Transverse colon (tissue), 4 donors: Measurements from ENCODE around the gene XYLT1. TPM values are rescaled to one million over a fixed set of nuclear protein-coding genes. Genes with fewer than 3 reads are reported as not detected.
"Not testable (repeated sequence)": the region's sequence is repeated elsewhere in the genome, so short reads cannot be mapped to it uniquely, and the experiment has no call there.

ENCODE experiments used
- DNase-seq: peaks from one replicate; pipeline ENCODE4 v3.0.0-alpha.2; 2019
- H3K27ac ChIP-seq, 4 donors: fragments of 200-600 bp; sonication (generic); 2 replicates each; pipeline ENCODE4 v1.5.1; 2016 to 2018; ENCODE audit warnings: inconsistent platforms in 4 of 4
- H3K27me3 ChIP-seq: fragments of 200-600 bp; sonication (generic); 2 replicates; pipeline ENCODE4 v1.5.1; 2017; ENCODE audit warnings: inconsistent platforms
- H3K36me3 ChIP-seq, 4 donors: fragments of 200-600 bp; sonication (generic); 2 replicates each; pipeline ENCODE4 v1.5.1; 2017 to 2019; ENCODE audit warnings: inconsistent platforms in 4 of 4
- H3K4me1 ChIP-seq, 4 donors: fragments of 200-600 bp; sonication (generic); 2 replicates each; pipeline ENCODE4 v1.5.1; 2017 to 2020; ENCODE audit warnings: inconsistent platforms in 4 of 4
- H3K4me3 ChIP-seq, 4 donors: fragments of 200-600 bp; sonication (generic); 1 replicate in 1 of 4; 2 replicates in 3 of 4; pipeline versions ENCODE4 v1.5.1 to v1.6.1; 2017 to 2019; ENCODE audit warnings: inconsistent platforms in 4 of 4
- H3K9me3 ChIP-seq, 2 donors: fragments of 200-600 bp; sonication (generic); 2 replicates each; pipeline ENCODE4 v1.5.1; 2017 to 2019; ENCODE audit warnings: inconsistent platforms in 2 of 2
- EP300 ChIP-seq: sonication (generic); formaldehyde crosslinking; IDR thresholded peaks from one replicate; pipeline ENCODE4 v1.6.1; 2017; ENCODE audit warnings: antibody characterized with exemption, low read depth
- POLR2A ChIP-seq: fragments of 450-650 bp; IDR thresholded peaks from one replicate; pipeline ENCODE4 v1.6.1; 2016; ENCODE audit warnings: antibody characterized with exemption, mild to moderate bottlenecking, moderate library complexity
- POLR2AphosphoS5 ChIP-seq, 3 donors: sonication (generic); formaldehyde crosslinking; IDR thresholded peaks; one replicate each; pipeline ENCODE4 v1.6.1; 2016; ENCODE audit warnings: antibody characterized with exemption in 3 of 3
- WGBS, 2 donors: methylation state at CpG; one replicate each; pipeline ENCODE4 v1.1.5; 2018; ENCODE audit warnings: low coverage in 1 of 2; 5-methylcytosine and 5-hydroxymethylcytosine counted together
- in situ Hi-C, 4 donors: fragments of 200-750 bp; cut with MboI; loops; one replicate each; pipeline versions ENCODE4 v1.15.0 to v1.15.1; 2017; ENCODE audit warnings: low sequenced_read_pairs in 3 of 4, low pct_ligation_motif_present in 1 of 4, low pct_unique_long_range_greater_than_20kb in 1 of 4
- intact Hi-C: fragments of 100-400 bp; cut with DNase I; formaldehyde crosslinking; loops from one replicate; pipeline ENCODE4 v1.15.1; 2023; ENCODE audit warnings: low total_unique reads
- total RNA-seq, 4 donors: library from RNA; depleted of rRNA; stranded (reverse); fragments of >200 nt; gene quantifications; one replicate each; pipeline ENCODE4 v1.1.0, GENCODE V29; 2016
- TF ChIP-seq, protein P1 (sequence below), 5 experiments: fragments of 200-600 bp in 3 of 5; fragments of 450-650 bp in 2 of 5; sonication (generic) in 3 of 5; IDR thresholded peaks; 1 replicate in 2 of 5; 2 replicates in 3 of 5; pipeline ENCODE4 v1.5.1; 2016 to 2017; ENCODE audit warnings: antibody characterized with exemption in 5 of 5, inconsistent platforms in 3 of 5, mild to moderate bottlenecking in 2 of 5, moderate library complexity in 1 of 5

XYLT1 gene
- total RNA-seq, 4 donors from 2014 or later = 22.3 to 44.6 (median 39.4) TPM

DNA sequence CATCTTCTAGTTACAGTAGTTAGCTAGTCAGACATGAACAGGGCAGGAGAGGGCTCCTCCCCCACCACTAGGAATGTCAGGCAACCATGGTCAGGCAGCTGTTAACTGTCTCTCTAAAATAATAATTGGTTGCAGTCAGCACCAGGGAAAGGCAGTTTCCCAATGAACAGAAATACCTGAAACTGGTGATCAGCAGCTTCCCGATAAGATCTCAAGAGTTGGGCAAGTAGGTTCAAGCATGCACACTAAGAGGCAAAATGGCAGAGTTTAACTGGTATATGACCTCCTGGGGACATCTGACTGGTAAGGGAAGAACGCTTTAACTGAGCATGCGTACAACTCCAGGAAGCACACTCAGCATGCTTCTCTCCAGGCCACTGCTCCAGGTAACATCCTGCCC is 12.6 kb upstream of the XYLT1 start:
- DNase-seq = no peak
- H3K9me3 ChIP-seq = no peaks in the 10 kb centered on the region

DNA sequence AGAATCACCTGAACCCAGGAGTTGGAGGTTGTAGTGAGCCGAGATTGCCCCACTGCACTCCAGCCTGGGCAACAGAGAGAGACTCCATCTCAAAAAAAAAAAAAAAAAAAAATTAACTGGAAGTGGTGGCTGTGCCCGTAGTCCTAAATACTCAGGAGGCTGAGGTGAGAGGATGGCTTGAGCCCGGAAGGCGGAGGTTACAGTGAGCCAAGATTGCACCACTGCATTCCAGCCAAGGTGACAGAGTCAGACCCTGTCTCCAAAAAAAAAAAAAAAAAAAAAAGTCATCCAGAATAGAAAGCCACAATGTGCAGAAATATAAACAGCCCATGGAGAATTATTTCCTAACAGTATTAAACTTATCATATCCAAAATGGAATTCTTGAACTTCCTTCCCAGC is 11.6 kb upstream of the XYLT1 start:
- H3K27me3 ChIP-seq, DNase-seq, H3K36me3 ChIP-seq, H3K27ac ChIP-seq, in situ Hi-C loops, H3K9me3 ChIP-seq, intact Hi-C loops, H3K4me3 ChIP-seq: not testable (repeated sequence)
- WGBS, 2 donors = 75 to 95% methylated on average over 3 to 4 of the region's 4 CpGs
- H3K4me1 ChIP-seq = peaks cover 0 to 10% (median 3%) of the 10 kb centered on the region in 4 donors

More for the DNA sequence above, 12.6 kb upstream of the XYLT1 start:
- Histone ChIP-seq H3K4me1 (peaks cover 0 to 10% (median 3%) of the 10 kb centered on the region in 4 donors), H3K27me3 (no peaks in the 10 kb centered on the region), H3K27ac (no peak overlapping the region), H3K4me3 (no peak overlapping the region), H3K36me3 (no peaks in the 10 kb centered on the region)
- in situ Hi-C loops (no loop called here), intact Hi-C loops (no loop called here)
- 86 to 89% methylated on average over 3 of the region's 3 CpGs for whole genome bisulfite sequencing, 2 donors
- TF ChIP-seq POLR2A (no peak), EP300 (no peak), POLR2AphosphoS5 (IDR thresholded peaks at IDR 0.05) (no peak)
- TF ChIP-seq, protein P1, sequence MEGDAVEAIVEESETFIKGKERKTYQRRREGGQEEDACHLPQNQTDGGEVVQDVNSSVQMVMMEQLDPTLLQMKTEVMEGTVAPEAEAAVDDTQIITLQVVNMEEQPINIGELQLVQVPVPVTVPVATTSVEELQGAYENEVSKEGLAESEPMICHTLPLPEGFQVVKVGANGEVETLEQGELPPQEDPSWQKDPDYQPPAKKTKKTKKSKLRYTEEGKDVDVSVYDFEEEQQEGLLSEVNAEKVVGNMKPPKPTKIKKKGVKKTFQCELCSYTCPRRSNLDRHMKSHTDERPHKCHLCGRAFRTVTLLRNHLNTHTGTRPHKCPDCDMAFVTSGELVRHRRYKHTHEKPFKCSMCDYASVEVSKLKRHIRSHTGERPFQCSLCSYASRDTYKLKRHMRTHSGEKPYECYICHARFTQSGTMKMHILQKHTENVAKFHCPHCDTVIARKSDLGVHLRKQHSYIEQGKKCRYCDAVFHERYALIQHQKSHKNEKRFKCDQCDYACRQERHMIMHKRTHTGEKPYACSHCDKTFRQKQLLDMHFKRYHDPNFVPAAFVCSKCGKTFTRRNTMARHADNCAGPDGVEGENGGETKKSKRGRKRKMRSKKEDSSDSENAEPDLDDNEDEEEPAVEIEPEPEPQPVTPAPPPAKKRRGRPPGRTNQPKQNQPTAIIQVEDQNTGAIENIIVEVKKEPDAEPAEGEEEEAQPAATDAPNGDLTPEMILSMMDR (IDR thresholded peaks at IDR 0.05) = no peak

DNA sequence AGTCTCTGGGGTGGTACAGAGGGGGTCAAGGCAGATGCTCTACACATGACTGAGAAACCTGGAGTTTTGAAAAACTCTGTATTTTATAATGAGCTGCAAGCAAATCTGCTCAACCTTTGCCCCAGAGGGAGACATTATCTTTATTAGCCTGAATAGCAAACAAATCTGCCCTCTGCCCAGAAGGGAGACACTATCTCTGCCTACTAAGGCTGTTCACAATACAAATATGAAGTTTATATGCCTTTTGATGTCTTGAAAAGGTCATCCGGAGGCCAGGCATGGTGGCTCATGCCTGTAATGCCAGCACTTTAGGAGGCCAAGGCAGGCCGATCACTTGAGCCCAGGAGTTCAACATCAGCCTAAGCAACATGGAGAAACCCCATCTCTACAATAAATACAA is 11.0 kb upstream of the XYLT1 start:
- Histone ChIP-seq H3K4me1 (peaks cover 0 to 15% (median 5%) of the 10 kb centered on the region in 4 donors), H3K27me3 (no peaks in the 10 kb centered on the region), H3K36me3 (no peaks in the 10 kb centered on the region), H3K9me3 (no peaks in the 10 kb centered on the region), H3K27ac (no peak overlapping the region), H3K4me3 (no peak overlapping the region)
- WGBS, 2 donors = 54% methylated on average over 2 of the region's 2 CpGs; no CpG with 5 or more reads in 1 of the 2 donors
- no peak for TF ChIP-seq POLR2A
- TF ChIP-seq, protein P1 (IDR thresholded peaks at IDR 0.05) = no peak
- TF ChIP-seq EP300 = no peak
- TF ChIP-seq POLR2AphosphoS5 (IDR thresholded peaks at IDR 0.05) = no peak
- in situ Hi-C loops (no loop called here), intact Hi-C loops (no loop called here)
- no peak for DNase-seq

GRCh38 chr16:17477260-17477545 is 6.4 kb upstream of the XYLT1 start:
- intact Hi-C loops, H3K4me3 ChIP-seq, H3K27me3 ChIP-seq, DNase-seq, H3K9me3 ChIP-seq, H3K27ac ChIP-seq, H3K36me3 ChIP-seq: not testable (repeated sequence)
- peaks cover 0 to 19% (median 8%) of the 10 kb centered on the region in 4 donors for H3K4me1 ChIP-seq
- in situ Hi-C loops = loop anchor here in 2 of 4 donors (10.0 kb wide), 4 partner anchors 98 to 612 kb away; no protein-coding TSS in a partner anchor
- 90% methylated on average over 6 of the region's 6 CpGs; no CpG with 5 or more reads in 1 of the 2 donors for WGBS, 2 donors

DNA sequence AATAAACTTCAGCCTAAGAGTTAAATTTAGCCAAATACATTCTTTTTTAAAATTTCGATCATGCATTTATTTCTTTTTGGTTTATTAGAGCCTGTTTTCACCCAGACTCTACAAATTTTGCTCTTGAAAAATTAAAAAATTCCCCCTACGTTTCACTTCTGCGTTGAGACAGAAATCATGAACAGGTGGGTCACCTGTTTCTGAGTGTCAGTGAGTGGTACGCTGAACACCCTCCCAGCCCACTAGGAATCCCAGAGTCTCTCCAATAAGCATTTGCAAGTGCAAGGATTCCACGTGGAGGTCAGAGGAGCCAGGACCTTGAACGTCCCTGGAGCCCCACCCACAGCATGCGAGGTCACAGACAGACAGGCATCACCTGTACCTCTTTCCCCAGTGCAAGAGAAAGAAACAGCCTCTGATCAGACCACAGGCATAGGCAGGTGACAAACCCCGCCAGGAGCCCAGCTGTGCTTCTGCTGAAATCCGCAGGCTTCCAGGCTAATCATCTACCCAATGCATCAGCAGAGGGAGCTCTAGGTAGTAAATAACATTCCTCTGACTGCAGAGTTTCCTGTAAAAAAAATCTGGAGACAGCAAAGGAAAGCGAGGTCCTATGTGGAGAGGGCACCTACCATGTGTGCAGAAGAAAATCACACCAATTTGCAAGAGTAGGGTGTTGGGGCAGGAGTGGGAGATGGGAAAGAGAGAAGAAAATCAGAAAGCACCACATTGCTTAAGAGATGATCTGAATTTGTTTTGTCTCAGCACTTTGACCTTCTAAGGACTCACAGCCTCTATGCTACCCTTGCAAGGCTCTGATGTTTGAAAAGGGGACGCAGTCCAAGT is 5.9 kb upstream of the XYLT1 start:
- WGBS, 2 donors = 30 to 51% methylated on average over 5 to 11 of the region's 11 CpGs
- H3K4me1 ChIP-seq = peaks cover 0 to 15% (median 8%) of the 10 kb centered on the region in 4 donors
- TF ChIP-seq, protein P1 (IDR thresholded peaks at IDR 0.05) = peak; percentile 33 to 53 (median 44)
- no peak for TF ChIP-seq POLR2AphosphoS5 (IDR thresholded peaks at IDR 0.05)
- no peaks in the 10 kb centered on the region for H3K36me3 ChIP-seq
- no peaks in the 10 kb centered on the region for H3K9me3 ChIP-seq
- intact Hi-C loops = no loop called here
- in situ Hi-C loops = loop anchor here in 2 of 4 donors (10.0 kb wide), 4 partner anchors 98 to 612 kb away; no protein-coding TSS in a partner anchor
- no peaks in the 10 kb centered on the region for H3K27me3 ChIP-seq
- no peak overlapping the region for H3K4me3 ChIP-seq
- peak; percentile 65 for DNase-seq
- no peak overlapping the region for H3K27ac ChIP-seq
